ENCODE results near the gene LIN7C. TPM values are rescaled to one million over a fixed set of nuclear protein-coding genes. Genes with fewer than 3 reads are reported as not detected.
"Not testable (repeated sequence)": the region's sequence is repeated elsewhere in the genome, so short reads cannot be mapped to it uniquely, and the experiment has no call there.

LIN7C gene, protein sequence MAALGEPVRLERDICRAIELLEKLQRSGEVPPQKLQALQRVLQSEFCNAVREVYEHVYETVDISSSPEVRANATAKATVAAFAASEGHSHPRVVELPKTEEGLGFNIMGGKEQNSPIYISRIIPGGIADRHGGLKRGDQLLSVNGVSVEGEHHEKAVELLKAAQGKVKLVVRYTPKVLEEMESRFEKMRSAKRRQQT
- 2.8 TPM for polyA plus RNA-seq (2012; ENCODE audit: insufficient read depth, insufficient read length)

- peak; percentile 90 for DNase-seq (ENCODE audit: low read depth, low spot score)
- peak within 1 kb of the TSS; percentile 100 for H3K4me3 ChIP-seq (ENCODE audit: low read length)
These were observed at the start of gene LIN7C for GRCh38 chr11:27506200-27507182. TSS of gene LIN7C (minus strand) at chr11:27506769. CDS start at chr11:27506752, 17 bp downstream.

DNA sequence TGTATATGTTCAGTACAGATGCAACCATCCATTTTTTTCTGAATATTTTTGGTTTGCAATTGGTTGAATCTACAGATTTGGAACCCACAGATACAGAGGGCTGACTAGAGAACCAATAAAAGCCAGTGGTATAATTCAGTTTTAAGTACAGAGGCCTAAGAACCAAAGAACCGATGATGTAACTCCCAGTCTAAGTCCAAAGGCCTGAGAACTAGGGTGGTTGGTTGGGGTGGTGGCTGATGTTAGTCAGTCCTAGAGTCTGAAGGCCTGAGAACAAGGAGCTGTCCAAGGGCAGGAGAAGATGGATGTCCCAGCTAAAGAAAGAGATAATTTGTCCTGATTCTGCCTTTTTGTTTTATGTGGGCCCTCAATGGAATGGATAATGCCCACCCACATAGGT is 48.7 kb upstream of the LIN7C start:
- DNase-seq (ENCODE audit: low read depth, low spot score): no peak
- H3K4me3 ChIP-seq (ENCODE audit: low read length): no peak overlapping the region

GRCh38 chr11:27553186-27553585 is 46.6 kb upstream of the LIN7C start:
- no peak for DNase-seq (ENCODE audit: low read depth, low spot score)

DNA sequence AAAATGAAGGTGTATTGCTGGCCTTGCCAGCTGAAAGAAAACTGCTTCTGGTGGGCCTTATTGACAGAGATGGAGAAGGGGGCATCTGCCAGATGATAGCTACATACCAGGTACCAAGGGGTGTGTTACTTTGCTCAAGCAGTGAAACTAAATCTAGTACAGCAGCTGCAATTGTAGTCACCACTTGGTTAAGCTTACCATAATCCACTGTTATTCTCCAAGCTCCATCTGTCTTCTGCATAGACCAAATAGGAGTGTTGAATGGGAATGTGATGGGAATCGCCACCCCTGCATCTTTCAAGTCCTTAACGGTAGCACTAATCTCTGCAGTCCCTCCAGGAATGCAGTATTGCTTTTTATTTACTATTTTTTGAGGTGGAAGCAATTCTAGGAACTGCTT is 45.8 kb upstream of the LIN7C start:
- DNase-seq (ENCODE audit: low read depth, low spot score): no peak
- H3K4me3 ChIP-seq (ENCODE audit: low read length): no peak overlapping the region

More at GRCh38 chr11:27553186-27553585, 46.6 kb upstream of the LIN7C start:
- H3K4me3 ChIP-seq (ENCODE audit: low read length): no peak overlapping the region

- H3K4me3 ChIP-seq (ENCODE audit: low read length): no peak overlapping the region
- no peak for DNase-seq (ENCODE audit: low read depth, low spot score)
These were observed 44.6 kb upstream of the LIN7C start for GRCh38 chr11:27551127-27551526.

GRCh38 chr11:27545946-27546345 is 39.4 kb upstream of the LIN7C start:
- H3K4me3 ChIP-seq (ENCODE audit: low read length): no peak overlapping the region
- no peak for DNase-seq (ENCODE audit: low read depth, low spot score)

DNA sequence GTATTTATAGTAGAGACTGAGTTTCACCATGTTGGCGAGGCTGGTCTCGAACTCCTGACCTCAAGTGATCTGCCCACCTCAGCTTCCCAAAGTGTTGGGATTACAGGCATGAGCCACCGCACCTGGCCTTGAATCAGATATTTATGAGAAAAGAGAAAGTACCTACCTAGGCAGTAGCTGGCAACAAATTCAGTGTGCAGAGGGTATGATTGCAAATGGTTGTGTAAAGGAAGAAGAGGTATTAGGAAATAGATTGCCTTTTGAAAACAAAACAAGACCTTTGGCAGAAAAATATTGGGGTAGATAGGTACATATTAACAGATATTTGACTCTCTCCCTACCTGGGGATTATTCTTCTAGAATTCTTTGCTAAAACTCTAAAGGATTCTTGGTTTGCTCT is 38.5 kb upstream of the LIN7C start:
- no peak overlapping the region for H3K4me3 ChIP-seq (ENCODE audit: low read length)
- no peak for DNase-seq (ENCODE audit: low read depth, low spot score)

DNA sequence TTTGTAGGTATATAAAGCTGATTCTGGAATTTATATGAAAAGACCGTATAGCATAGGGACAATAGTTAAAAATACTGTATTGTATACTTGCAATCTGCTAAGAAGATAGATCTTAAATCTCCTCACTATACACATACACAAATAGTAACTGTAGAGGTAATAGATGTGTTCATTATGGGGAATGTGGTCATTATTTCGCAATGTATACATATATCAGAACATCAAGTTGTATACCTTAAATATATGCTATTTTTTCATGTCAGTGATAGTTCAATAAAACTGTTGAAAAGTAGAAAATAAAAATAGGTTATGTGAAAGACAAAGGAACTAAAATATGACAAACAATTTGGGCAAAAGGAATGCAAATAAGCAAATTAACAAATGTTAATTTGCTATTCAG is 35.2 kb upstream of the LIN7C start:
- no peak overlapping the region for H3K4me3 ChIP-seq (ENCODE audit: low read length)
- DNase-seq (ENCODE audit: low read depth, low spot score): no peak

DNA sequence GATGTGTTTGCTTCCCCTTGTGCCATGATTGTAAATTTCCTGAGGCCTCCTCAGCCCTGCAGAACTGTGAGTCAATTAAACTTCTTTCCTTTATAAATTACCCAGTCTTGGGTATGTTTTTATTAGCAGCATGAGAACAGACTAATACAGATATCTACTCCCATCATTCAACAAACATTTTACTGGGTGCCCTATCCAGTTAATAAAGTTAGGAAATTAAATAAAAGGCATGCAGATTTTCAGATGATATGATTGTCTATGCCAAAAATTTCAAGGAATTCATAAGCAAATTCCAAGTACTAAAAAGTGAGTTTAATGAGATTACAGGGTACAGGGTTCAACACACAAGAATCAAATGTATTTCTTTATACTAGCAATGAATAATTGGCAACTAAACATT is 33.5 kb upstream of the LIN7C start:
- no peak for DNase-seq (ENCODE audit: low read depth, low spot score)
- H3K4me3 ChIP-seq (ENCODE audit: low read length): no peak overlapping the region

DNA sequence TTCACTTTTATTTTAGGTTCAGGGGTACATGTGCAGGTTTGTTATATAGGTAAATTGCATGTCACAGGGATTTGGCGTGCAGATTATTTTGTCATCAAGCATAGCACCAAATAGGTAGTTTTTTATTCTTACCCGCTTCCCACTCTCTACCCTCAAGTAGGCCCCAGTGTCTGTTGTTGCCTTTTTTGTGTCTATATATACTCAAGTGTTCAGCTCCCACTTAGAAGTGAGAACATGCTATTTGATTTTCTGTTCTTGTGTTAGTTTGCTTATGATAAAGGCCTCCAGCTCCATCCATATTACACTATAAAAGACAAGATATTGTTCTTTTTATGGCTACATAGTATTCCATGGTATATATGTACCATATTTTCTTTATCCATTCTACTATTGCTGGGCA is 28.5 kb upstream of the LIN7C start:
- H3K4me3 ChIP-seq (ENCODE audit: low read length): no peak overlapping the region
- no peak for DNase-seq (ENCODE audit: low read depth, low spot score)

DNA sequence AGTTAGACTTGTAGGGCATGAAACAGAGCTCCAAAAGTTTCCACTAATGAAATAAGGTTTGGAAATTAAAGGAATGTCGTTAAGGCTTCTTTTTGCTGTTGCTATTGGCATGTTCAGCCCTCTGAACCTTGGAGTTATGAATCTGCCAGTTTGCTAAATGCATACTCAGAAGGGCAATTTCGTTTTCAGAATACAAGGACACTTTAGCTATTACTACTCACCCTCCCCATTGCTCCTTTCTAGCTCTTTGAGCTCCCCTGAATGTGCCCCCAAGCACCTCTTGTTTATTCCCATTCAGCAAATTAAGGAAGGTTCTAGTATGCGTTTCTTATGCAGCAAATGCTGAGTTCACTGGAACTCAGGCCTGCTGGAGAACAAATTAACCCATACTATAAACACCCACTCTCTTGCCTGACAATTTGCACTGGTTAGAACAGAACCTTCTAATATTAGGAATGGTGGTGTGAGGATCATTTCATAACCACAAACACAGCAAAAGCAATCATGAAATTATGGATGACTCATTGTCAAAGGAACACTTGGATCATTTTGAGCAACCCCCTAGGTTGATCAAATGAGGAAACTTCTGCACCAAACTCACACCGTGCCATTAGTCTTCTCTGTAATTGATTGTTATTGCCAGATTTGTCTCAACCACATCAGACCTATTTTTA is 26.2 kb upstream of the LIN7C start:
- no peak for DNase-seq (ENCODE audit: low read depth, low spot score)
- no peak overlapping the region for H3K4me3 ChIP-seq (ENCODE audit: low read length)

DNA sequence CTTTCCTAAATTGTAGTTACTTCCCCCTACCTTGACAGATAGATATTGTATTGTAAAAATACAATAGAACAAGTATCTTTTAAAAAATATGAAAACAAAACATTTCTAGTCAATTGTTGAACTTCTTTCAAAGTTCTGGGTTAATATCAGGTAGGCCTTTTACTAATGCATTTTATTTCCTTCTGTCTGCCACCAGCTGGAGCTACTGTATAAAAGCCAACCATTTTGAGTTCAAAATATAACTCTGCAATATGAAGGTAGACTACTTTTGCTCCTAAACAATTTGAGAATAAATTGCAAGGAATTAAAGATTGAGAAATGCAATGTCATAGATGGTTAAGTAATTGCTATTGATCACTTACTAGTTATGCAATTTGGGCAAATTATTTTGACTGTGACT is 22.1 kb upstream of the LIN7C start:
- DNase-seq (ENCODE audit: low read depth, low spot score): no peak
- no peak overlapping the region for H3K4me3 ChIP-seq (ENCODE audit: low read length)

DNA sequence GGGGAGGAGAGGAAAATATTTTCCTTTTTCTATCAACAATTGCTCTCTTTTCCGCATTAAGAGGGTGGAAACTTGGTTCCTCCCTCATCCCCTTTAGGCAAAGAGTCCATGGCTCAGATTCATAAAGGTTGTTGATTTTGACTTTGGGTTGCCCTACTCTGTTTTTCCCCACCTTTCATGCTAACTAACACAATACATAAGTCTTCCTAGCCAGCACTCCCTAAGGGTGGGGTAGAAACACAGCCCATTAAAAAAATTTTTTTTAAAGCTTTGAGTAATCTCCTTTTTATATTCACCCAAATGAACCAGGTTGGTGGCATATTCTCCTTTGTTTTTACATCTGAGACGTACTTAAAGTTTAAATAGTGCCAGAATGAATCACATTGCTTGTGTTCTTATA is 20.0 kb upstream of the LIN7C start:
- no peak overlapping the region for H3K4me3 ChIP-seq (ENCODE audit: low read length)
- DNase-seq (ENCODE audit: low read depth, low spot score): no peak

DNA sequence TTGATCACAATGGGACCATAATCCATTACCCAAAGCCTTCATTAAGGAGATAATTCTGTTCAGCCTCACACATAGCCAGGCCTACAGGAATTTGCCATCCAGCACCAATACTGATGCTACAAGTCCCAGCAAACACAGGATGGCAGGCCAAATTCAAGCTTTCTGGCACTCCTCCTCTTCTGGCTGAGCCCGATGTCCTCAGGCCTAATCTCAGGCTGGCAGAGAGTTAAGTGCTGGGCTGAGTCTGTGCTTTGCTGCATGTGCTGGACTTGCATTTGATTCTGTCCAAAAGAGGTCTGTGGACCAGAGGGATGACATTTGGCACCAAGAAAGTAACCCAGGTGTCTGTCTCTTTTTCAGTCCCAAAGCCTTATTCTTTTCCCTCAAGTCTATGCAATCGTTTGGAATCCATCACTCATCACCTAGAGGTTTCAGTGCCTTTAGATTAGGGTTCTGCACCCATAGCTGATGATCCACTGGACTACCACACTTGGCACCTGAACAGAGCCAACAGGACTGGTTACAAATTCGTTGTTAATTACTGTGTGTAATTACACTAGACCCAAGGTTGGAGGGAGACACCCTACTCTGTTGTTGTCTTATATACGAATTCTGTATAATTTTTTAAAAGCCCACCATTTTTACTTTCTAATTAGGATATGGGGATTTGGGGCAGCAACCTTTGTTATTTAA is 19.4 kb upstream of the LIN7C start:
- no peak overlapping the region for H3K4me3 ChIP-seq (ENCODE audit: low read length)
- no peak for DNase-seq (ENCODE audit: low read depth, low spot score)

DNA sequence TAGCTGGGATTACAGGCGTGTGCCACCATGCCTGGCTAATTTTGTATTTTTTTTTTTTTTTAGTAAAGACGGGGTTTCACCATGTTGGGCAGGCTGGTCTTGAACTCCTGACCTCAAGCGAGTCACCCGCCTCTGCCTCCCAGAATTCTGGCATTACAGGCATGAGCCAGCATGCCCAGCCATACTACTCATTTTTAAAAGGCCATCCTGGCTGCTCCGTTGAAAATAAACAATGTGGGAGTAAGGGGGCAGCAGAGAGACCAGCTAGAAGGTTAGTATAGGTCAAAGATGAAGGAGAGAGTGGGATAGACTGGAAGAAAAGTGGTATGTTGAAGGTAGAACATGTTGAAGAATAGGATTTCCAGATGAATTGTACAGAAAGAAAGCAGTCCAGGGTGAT is 17.6 kb upstream of the LIN7C start:
- DNase-seq (ENCODE audit: low read depth, low spot score): no peak
- no peak overlapping the region for H3K4me3 ChIP-seq (ENCODE audit: low read length)

DNA sequence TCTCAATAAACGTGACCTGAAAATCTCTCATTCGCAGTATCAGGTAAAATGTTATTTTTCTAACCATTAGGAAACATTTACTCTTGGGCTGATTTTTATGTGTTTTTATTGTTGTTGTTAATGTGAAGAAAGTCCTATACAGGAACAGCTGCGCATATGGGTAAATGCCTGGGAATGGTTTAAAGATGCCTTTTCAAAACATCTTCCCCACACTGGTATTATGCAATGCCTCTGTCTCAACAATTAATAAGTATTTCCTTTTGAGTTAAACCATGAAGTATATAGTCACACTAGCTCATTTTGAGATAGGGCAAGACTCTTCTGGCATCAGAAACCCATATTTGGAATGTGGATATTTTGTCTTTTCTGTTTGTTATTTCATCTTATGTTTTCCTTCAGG is 13.7 kb upstream of the LIN7C start:
- H3K4me3 ChIP-seq (ENCODE audit: low read length): no peak overlapping the region
- no peak for DNase-seq (ENCODE audit: low read depth, low spot score)

- DNase-seq (ENCODE audit: low read depth, low spot score): no peak
- no peak overlapping the region for H3K4me3 ChIP-seq (ENCODE audit: low read length)
These were observed 11.9 kb upstream of the LIN7C start for GRCh38 chr11:27518518-27518917.

GRCh38 chr11:27517490-27517889 is 10.9 kb upstream of the LIN7C start:
- not testable (repeated sequence) for DNase-seq (ENCODE audit: low read depth, low spot score); H3K4me3 ChIP-seq (ENCODE audit: low read length)

- DNase-seq (ENCODE audit: low read depth, low spot score): no peak
- no peak overlapping the region for H3K4me3 ChIP-seq (ENCODE audit: low read length)
These were observed 8.0 kb upstream of the LIN7C start for GRCh38 chr11:27514558-27514957.

All from Jurkat, Clone E6-1 (cell line).